NCI-H2171 treated with DMSO at 0.1 percent for 48 hours (cell line): ENCODE measurements around the gene COMT.
A peak's percentile ranks its signal among the peaks of the same experiment; 100 is the strongest.
"Not testable (repeated sequence)": the region's sequence is repeated elsewhere in the genome, so short reads cannot be mapped to it uniquely, and the experiment has no call there.

Source experiments
- DNase-seq: peaks from one replicate; lab custom pipeline; 2025; lab: John Stamatoyannopoulos, UW

Gene COMT

DNA sequence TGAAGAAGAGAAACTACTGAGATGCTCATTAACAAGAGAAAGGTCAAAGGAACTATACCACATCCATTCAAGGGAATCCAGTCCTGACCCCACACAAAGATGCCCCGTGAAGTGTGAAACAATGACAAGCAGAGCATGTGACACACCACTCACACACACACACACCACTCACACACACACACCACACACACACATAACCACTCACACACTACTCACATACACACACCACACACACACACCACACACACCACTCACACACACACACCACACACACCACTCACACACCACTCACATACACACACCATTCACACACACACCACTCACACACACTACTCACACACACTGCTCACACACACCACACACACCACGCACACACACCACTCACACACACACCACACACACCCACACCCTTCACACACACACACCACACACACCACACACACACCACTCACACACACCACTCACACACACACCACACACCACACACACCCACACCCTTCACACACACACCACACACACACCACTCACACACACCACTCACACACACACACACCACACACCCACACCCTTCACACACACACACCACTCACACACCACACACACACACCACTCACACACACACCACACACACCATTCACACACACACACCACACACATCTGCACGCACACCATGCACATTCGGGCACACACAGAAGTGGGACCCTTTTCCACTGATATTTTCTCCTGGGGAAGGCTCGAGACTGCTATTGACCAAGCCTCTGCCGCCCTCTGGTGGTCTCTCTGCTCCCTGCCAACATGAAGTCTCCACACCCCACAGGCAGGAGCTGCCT is 32.0 kb upstream of the COMT start:
- peak; percentile 81 for DNase-seq

DNA sequence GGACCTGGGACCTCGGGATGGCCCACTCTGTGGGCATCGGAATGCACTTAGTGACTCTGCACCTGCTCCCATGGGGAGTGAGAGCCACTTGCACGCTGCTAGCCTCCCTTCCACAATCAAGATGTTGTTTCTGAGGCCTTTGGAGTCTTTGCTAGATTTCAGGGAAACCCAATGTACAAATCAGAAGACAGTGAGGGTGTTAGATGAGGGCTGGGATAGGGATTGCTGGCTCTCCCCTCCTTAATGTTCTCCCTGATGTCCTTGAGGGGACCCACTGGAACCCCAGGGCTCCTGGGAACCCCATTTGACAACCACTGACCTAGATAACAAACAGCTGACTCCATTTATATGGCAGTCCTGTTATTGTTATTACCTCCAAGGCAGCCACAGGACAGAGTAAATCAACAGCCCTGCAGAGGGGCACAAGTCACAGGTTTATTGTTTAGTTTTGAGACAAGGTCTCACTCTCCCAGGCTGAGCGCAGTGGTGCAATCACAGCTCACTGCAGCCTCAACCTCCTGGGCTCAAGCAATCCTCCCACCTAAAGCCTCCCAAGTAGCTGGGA is 31.3 kb upstream of the COMT start:
- no peak for DNase-seq

DNA sequence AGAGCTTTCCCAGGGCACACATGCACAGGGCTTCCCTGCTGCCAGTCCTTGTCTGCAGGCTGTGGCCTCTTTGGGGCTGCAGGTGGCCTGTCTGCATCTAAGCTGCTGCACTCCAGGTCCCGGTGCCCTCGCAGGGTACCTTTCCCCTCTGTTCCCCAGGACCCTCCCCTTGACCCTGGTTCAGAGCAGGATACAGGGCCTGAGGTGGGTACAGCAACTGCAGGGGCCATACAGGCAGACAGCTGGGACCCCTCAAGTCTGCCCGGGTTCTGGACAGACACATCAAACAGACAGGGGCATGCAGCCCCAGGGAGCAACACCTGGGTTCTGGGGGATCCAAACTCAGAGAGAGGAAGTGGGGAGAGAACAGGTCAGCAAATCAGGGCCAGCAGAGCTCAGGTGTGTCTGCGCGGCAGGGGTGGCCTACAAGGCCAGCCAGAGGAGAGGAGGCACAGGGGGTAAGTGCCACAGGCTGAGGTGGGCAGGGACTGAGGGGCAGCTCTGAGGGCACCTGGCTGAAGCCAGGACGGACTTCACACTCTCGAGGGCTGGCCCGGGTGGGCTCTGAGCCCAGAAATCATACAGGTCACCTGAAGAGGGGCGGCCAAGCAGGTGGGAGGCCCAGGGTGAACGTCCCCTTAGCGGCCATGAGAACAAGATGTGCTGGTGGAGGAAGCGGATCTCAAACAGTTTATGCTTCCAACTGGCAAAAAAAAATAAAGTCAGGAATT is 29.9 kb upstream of the COMT start:
- no peak for DNase-seq

DNA sequence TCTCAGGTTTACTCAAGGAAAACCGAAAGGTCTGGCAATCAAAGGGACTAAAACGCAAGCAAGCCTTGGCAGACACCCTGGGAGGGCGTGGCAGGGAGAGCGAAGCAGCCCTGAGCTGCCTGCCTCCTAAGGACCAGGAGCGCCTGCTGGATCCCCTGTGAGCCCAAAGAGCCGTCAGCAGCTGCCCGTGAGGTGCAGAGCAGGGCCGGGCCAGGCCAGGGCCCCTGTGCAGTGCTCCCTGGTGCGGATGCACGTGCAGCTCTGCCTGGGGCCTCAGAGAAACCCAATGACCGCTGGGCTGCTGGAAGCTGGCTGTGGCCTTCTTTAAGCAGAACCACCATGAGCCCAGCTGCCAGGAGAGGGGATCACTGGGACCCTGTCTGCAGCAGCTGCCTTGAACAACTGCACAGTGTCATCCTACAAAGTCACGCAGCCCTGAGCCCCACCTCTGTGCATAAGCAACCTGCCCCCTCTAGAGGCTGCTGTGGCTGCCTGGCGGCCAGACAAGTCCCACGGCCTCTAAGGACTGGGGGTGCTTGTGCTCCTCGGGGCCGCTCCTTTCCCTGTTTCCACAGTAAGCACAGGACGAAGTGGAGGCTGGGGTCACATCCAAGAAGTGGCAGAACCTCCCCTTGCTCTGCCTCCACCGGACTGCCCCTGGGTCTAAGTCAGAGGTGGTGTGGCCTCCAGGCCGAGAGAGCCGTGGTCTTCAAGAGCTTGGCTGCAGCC is 29.1 kb upstream of the COMT start:
- no peak for DNase-seq

DNA sequence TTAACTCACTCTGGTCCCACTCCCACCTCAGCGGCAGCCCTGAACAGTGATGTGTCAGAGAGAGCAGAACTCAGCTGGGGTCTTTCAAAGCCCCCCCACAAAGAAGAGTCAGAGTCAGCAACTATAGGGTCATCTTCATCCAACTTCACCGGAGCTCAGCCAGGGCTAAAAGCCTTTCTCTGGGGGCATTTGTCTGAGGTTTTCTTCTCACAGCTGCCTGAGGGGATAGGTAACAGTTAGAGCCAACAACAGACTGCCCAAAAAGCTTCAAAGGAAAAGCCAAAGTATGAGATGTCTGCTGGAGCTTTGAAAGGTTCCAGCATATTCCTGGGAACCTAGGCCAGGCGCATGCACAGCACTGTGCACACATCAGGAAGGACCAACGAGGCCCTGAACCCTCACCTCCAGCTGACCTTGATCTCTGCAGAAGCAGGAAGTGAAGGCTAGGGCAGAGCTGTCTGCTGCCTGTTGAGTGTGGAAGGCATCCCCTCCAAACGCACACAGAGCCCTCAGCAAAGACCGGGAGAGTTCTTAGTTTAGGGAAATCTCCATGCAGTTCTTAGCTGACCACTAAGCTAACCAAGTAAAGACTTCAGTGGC is 28.1 kb upstream of the COMT start:
- no peak for DNase-seq

DNA sequence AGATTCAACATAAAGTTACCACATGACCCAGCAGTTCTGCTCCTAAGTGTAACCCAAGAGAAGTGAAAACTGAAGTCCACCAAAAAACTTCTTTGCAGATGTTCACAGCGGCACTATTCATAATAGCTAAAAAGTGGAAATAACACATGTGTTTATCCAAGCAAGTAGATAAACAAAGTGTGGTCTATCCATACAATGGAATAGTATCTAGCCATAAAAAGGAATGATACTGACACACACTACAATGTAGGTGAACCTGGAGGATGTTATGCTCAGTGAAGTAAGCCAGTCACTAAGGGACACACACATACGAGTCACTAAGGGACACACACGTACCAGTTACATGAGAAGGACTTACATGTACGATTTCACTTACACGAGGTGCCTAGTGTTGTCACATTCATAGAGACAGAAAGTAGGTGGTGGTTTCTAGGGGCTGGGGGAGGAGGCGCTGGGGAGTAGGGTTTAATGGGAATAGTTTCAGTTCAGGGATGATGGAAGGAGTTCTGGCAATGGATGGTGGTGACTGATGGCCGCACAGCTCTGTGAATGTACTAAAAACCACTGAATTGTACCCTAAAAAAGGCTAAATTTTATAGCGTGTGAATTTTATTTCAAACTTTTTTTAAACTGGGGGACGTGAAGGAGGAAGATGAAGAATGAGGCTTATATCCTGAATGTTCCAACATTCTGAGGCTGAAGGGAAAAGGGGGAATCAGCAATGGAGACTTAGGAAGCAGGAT is 27.2 kb upstream of the COMT start:
- DNase-seq: no peak

DNA sequence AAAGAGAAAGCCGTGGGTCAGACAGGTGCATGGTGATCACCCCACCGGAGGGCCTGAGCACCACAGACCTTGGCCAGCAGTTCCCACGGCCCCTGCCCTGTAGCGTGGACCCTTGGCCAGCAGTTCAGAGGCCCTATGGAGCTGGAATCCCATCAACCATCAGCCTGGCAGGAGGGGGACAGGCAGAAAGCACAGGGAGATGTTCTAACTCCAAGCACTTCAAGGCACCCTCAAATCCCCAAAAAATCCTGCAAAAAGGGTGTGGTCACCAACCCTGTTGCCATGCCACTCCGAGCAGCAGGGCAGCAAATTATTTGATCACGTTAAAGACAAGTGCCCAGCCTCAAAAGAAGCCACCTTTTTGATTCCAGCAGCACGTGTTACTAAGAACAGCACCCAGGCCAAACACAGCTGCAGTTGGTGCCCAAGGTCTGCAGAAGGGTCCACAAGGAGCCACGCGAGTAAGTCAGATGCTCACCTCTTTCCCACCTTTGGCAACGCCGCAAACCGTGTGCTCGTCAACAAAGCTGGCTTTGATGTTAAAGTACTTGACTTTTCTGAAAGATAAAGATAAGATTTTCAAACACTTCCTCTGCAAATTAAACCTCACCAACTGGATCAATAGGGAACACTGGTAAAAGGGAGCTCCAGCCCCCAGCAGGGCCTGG is 26.2 kb upstream of the COMT start:
- DNase-seq: no peak

DNA sequence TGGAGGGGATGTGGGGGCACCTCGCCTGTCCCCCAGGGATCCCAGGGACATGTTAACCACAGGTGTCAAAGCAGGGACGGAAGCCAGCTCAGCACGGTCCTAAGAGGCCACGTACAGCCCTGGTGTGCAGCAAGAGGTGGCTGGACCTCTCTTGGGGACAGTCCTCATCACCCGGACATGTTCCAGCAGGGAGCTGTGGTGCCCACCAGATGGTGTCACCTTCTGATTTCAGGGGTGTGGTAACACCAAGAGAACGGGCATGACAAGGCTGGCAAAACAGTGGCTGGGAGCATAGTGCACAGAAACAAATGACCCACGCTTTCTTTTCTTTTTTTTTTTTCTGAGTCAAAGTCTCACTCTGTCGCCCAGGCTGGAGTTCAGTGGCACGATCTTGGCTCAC is 25.6 kb upstream of the COMT start:
- no peak for DNase-seq

DNA sequence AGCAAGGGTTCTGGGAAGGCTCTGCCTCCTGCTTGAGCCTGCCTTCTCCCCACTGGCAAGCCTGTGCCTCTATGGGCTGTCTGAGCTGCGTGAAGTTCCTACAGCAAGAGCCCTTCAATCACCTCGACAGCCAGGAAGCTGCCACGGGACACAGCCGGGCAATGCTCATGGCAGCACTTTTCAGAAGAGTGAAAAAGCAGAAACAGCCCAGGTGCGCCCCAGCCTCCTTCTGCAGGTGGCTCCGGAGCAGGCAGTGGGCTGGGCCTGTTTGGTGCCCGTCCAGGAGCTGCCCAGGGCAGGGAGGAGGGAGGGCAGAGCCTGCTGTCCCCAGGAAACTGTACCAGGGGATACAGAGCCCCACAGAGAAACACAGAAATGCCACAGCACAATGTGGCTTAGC is 24.6 kb upstream of the COMT start:
- no peak for DNase-seq

DNA sequence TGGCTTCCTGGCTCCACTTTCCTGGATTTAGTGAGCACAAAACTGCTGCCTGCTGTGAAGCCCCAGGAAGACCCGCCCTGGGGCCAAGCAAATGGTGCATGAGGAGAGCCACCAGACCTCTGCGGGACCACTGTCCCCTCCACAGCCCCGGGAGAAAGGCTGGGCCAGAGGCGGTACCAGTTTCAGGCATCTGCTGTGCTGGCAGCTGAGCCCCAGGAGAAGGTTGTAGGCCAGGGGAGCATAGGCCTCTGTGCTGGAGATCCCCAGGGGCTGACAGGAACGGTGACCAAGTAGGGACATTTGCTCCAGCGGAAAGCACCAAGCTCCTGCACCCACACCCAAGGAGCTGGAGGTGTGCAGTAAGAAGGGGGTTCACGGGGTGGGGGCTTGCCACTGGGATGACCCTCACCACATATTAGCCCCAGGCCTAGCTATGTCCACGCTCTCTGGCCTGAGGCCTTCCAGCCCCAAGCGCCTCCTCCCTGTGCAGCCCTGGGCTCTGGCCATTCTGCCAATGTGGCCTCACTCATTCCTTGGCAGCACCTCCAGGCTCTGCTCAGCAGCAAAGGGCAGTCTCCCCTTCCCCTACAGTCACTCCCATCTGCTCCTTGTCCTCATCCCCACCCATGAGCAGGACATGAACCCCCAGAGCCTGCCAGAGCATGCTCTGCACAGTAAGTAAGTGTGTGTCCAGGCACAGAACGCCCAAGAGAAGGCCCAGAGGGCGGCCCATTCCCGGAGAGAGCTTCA is 24.0 kb upstream of the COMT start:
- DNase-seq: no peak

DNA sequence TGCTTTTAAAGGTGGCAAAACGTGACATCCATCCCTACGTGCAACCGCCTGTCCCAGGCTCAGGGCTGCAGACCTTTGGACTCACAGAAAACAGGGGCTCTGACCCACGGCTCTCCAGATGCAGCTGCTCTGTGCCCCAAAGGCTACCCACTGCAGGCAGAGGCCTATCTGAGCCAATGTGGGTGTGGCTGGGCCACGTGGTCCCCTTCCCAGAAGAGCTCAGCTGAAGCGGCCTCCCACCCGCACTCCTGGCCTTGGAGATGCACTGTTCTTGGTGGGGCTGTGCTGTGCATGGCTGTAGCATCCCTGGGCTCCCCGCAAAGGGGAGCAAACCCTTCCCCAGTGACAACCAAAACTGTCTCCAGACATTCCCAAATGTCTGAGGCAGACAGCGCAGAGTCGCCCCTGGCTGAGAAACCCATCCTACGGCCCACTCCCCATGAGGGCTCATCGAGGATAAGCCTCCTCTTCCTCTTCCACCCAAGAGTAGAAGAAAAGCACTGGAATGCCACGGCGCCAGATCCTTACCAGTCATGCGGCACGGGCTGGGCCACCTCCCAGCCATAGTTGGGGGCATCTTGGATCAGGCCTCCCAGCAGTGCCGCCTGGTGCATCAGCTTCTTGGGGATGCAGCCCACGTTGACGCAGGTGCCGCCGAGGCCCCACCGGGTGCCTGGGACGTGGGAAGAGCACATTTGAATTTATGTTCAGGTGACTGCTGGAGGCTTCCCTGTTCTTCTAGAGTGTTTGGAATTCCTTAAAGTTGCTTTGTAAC is 23.1 kb upstream of the COMT start:
- no peak for DNase-seq

DNA sequence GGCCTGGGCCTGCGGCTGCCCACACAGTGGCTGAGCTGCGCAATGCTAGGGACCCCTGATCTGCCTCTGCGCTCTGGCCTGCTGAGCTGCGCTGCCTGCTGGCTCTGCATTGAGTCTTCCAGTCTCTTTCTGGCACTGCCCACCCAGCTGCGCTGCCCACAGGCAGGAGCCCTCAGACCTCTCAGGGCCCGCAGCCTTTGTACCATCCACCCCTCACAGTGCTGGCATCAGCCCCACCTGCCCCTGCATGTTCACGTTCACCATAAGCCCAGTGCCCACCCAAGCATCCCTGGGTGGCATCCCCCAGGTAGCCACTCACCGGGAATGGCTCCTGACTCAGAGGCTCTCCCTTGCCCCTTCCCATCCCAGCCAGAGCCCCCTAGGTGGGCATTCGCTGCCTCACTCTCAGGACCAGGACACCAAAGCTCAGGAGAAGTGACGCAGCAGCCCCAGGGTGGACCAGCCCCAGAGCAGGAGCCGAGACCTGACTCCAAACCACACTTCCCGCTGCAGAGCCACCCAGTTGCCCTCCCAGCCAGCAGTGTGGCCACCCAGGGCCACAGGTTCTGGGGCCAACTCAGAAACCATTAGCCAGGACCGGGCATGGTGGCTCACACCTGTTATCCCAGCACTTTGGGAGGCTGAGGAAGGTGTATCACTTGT is 21.7 kb upstream of the COMT start:
- no peak for DNase-seq

DNA sequence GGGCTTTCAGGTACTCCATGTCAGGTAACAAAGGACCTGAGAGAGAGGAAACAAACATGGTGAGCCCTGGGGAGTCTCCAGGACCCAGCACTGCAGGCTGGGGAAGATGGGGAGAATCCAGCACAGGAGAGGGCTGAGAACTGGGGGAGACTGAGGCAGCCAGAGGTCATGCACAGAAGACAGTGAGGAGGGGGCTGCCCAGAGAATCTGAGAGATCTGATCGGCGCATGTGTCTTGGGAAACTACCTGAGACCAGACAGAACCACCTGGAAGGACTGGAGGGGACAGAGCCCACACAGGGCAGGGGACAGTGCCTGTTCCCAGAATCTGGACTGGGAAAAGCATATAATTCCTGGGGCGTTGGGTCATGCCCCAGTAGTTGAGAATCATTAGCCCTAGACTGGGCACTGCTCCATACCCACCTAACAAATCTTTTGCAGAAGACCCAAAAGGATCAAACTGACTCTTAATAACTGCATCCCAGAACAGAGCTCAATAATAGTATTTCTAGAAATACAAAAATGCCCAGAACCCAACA is 20.0 kb upstream of the COMT start:
- DNase-seq: no peak

DNA sequence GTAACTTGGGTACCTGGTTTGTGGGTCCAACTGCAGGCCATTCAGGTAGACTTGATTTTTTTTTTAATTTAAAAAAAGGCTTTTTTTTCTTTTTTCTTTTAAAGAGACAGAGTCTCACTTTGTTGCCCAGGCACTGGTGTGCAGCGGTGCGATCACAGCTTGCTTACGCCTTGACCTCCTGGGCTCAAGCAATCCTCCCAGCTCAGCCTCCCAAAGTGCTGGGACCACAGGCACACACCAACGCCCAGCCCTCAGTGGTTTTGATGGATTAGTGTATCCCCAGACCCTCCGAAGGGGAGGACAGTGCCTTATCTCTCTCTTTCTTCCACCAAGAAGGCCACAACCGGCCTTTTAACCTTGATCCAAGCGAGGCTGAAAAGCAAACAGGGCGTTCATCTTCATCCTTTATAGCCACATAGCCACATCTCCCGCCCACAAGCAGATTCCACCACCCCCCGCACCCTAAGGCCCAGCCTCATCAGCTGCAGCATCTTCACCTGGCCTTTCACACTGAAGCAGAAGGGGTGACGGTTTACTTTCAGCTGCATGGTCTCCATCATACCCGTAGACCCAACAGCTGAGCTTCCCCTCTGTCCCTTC is 17.6 kb upstream of the COMT start:
- no peak for DNase-seq

DNA sequence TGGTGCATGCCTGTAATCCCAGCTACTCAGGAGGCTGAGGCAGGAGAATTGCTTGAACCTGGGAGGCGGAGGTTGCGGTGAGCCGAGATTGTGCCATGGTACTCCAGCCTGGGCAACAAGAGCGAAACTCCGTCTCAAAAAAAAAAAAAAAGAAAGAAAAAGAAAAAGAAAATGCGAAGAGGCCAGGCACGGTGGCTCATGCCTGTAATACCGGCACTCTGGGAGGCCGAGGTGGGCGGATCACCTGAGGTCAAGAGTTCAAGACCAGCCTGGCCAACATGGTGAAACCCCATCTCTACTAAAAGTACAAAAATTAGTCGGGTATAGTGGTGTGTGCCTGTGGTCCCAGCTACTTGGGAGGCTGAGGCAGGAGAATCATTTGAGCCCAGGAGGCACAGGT is 15.5 kb upstream of the COMT start:
- DNase-seq: not testable (repeated sequence)

DNA sequence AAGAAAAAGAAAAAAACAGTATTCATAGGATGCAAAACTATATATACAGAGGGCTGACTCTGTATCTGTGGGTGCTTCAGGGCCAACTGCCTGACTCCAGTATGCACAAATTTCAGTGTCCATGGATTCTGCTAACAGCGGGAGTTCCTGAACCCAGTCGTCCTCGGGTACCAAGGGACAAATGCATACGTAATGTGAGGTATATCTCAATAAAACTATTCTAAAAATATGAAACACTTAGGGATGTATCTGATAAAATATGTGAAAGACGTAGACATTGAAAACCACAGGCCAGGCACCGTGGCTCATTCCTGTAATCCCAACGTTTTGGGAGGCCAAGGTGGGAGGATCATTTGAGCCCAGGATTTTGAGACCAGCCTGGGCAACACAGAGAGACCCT is 13.9 kb upstream of the COMT start:
- no peak for DNase-seq

DNA sequence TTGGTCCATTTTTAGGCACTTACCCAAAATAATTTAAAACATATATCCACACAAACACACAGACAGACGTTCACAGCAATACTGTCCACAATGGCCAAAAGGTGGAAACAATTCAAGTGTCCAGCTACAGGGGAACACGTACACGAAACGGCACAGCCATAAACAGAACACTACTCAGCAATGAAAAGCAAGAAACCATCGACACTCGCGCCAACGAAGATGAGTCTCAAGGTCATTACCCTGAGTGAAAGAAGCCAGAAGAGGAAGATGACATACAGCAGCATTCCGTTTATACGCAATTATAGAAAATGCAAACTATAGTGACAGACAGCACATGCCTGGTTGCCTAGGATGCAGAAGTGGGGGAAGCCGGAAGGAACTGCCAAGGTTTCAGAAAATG is 13.4 kb upstream of the COMT start:
- no peak for DNase-seq
